ENCODE data around the gene REPS2.
"Not testable (repeated sequence)": the region's sequence is repeated elsewhere in the genome, so short reads cannot be mapped to it uniquely, and the experiment has no call there.

Gene REPS2

DNA sequence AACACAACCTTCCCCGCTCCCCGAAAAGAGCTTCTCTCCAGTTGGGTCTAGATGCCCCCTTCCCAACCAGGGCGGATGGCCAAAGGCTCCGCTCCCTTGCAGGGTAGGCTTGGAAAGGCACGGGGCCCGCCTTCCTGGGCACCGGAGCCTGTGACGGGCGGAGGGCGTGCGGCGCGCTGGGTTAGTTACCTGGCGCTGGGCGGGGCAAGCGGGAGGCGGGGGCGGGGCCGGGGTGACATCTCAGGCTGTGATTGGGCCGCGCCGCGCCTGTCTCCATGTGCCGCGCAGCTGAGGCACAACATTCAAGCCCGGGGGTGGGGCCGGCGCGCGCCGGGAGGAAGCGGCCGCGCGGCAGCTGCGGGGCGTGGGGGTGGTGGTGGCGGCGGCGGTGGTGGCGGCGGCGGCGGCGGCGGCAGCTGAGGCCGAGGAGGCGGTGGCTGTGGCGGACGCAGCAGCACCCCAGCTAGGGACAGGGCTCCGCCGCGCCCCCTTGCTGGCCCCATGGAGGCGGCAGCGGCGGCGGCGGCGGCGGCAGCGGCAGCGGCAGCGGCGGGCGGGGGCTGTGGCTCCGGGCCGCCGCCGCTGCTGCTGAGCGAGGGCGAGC is at the start of gene REPS2:
Gene REPS2, plus strand, starts transcription at position 298 of the 604 bp plus-strand sequence. Its CDS starts 204 bp downstream, at position 502.
- DNase-seq = peak; percentile 4 to 75

DNA sequence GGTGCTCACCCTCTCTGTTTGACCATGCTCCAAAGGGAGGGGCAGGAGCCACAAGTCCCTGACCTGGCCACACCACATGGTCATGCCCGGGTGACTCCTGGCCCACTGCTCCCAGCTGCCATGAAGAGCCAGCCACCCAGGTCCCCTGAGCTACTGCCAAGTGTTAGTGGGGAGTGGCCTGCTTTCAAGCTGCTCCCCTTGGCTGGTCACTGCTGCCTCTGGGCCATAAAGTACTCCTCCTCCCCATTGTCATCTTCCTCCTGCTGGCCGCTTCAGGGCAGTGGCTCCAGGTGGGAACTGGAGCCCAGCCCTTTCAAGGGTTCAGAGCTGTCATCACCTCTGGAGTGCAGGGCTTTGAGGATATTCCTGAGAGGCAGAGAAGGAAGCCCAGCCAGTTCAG is 49.0 kb upstream of the REPS2 start:
- DNase-seq = no peak

DNA sequence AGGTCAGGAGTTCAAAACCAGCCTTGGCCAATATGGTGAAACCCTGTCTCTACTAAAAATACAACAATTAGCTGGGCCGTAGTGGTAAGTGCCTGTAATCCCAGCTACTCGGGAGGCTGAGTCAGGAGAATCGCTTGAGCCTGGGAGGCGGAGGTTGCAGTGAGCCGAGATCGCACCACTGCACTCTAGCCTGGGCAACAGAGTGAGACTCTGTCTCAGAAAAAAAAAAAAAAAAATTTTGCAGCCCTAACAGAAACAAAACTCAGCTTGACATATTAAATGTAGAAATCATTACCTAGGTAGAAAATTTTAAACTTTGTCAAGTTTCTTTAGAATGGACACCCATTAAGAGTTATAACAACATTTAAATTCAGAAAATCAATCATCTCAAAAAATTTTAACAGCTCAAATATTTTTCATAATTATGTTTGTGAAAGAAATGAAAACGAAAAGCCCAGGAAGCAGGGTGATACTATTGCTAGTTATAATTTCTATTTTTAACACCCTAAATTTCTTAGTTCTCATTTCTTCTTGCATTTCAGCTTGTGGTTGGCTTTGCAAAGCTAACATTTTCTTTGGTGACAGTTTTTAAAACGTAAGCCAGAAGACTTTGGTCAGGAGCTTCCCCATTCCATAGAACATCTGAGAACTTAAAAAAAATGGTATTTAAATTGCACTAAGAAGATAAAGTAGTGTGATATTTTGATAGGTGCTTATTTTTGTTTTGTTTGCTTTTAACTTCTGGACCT is 43.0 kb upstream of the REPS2 start:
- no peak for DNase-seq

DNA sequence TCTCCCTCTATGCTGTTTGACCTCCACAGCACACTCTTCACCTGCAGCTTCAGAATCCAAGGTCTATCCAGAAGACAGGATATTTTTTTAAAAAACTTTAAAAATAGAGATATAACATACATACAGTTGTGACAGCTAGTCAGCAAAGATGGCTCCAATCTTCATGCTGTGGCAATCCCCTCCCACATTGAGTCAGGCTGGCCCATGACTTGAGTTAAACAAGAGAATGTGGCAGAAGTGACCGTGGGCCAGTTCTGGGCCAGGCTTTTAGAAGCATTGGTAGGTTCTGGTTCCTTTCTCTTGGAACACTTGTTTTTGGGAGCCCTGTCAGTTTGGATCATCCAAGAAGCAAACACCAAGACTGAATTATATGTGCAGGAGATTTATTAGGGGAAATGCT is 36.1 kb upstream of the REPS2 start:
- no peak for DNase-seq

DNA sequence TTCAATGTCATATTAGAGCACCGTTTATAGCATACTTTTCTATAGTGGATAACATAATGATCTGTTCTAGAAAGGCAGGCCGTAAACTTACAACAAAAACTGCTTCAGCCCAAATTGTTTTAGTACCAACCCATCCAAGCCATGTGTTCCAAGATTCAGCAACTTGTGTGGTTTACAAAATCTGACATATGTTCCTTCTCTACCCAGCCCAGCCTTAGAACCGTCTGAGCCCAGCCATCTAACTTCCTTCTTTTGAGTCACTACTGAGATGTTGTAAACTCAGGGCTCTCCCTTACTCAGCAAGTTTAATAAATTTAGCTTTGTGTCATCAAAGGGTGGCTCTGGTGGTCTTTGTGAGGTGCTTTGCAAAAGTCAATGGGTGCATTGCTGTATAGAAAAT is 32.4 kb upstream of the REPS2 start:
- DNase-seq = no peak

DNA sequence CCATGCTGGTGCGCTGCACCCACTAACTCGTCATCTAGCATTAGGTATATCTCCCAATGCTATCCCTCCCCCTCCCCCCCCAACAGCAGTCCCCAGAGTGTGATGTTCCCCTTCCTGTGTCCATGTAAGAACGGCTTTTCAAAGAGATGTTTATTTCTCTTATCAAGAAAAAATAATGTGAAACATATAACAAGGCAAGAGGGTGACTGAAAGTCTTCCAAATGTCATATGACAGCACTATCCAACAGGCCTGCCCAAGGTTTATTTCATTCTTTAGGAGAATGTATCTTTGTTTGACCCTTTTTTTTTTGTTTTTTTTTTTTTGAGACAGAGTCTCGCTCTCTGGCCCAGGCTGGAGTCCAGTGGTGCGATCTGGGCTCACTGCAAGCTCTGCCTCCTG is 29.9 kb upstream of the REPS2 start:
- no peak for DNase-seq

DNA sequence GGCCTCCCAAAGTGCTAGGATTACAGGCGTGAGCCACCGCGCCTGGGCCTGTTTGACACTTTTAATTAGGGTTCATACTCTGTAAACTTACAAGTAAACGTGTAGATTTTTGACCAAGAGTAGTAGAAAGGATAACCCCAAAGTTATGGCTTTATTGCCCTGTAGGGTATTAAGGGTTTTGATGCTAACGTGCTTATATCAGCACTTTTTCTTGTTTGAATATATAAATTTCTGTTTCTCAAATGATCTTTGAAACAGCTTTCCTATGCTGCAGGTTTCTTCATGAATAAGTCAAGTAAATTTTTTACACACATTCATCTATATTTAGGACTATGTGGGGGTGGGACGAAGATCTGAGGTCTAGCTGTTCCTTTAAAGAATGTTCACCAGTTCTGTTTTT is 29.3 kb upstream of the REPS2 start:
- DNase-seq = no peak

DNA sequence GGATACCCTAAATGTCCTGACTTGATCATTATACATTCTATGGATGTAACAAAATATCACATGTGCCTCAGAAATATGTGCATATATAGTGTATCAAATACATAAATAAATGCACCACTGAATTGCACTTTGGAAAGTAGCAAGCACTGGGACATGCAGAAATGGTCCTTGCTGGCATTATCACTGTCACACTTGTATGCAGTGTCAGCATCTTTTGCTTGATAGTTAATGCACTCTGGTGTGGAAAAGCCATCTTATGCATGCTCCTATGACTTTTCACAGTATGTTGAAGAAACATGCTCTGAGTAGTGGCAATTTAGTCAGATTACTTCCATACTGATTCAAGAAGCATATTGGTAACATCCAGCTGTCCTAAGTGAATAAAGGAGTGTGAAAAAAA is 27.5 kb upstream of the REPS2 start:
- DNase-seq = no peak

DNA sequence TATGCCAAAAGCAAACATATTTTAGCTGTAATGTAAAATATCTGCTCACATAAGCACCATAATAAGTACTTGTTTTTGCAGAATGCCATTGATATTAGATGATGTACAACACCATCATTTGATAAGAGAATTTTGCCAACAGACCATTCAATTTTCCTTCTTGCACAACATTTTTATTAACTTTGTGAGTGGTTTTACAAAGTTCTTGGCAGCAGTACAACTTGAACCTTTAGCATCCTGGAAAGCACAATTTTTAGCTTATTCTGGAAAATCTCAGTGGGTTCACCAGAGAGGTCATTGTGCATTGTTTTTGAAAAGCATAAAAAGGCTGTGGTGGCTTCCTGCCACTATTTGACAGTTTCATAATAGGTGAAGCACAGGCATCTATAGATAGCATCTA is 26.4 kb upstream of the REPS2 start:
- DNase-seq = no peak

DNA sequence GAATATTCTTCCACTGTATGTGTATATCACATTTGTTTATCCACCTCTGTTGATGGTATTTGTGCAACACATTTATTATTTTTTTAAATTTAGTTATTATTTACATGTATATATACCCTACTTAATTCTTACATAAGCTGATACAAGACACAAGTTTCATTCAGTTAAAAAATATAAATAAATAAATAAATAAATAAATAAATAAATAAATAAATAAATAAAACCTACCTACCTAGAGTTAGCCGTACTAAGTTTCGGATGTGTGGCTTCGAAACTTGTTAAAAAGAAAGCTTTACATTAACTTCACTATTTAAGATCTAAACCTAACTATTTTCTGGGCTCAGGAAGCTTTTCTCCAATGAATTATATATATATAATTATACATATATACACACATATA is 23.3 kb upstream of the REPS2 start:
- DNase-seq = no peak

DNA sequence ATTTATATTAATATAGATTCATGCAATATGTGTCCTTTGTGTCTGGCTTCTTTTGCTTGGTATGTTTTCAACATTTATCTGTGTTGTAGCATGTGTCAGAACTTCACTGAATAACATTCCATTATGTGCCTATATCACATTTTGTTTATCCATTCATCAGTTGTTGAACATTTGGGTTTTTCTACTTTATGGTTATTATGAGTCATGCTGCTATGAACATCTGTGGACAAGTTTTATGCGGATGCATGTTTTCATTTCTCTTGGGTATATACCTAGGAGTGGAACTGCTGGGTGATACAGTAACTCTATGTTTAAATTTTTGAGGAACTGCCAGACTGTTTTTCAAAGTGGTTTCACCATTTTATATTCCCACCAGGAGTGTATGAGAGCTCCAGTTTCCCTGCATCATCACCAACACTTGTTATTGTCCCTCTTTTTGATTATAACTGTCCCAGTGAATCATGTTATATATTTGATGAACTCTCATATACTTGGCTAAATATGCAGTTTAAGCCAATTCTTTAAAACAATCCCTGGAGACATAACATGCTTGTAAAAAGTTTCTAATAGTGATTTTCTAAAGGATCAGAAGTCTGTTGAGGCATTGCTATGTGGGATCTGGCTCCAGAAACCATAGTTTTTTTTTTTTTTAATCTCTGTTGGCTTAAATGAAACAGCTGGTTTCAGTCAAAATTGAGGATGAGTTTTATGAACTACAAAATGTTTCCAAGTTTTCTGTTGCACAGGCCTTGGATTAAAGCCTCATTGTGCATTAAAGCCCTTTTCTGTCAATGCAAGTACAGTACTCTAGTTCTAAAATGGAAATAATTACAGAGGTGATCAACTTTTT is 21.6 kb upstream of the REPS2 start:
- DNase-seq = no peak

DNA sequence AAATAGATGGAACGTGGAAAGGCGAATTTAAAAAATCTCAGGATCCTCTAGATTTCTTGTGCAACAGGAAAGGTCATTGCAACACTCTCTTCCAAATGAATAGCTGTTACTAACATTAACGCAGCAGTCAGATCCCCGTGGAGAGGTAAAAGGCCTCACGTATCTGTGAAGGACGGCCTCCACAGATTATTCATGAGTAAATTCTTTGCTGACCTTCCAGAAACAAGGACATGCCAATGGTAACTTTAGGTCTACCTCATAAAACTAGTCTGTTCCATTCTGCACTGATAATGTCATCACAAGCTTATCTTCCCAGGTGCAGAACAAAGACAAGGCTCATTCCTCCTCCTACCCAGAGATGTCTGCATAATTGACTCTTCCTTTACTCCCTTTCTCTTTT is 16.1 kb upstream of the REPS2 start:
- DNase-seq = no peak

DNA sequence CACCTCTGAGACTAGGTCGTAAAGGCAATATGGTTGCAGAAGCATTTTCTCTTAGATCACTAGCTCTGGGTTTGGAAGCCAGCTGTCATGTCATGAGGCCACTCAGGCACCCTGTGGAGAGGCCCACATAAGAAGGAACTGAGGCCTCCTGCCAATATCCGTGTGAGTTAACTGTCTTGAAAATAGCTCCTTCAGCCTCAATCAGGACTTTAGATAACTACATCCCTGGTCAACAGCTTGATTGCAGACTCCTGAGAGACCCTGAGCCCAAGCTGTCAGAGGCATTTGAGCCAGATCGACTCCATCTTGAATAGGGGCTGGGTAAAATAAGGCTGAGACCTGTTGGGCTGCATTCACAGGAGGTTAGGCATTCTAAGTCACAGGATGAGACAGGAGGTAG is 15.1 kb upstream of the REPS2 start:
- peak in 1 of 2 experiments; percentile 33 for DNase-seq

DNA sequence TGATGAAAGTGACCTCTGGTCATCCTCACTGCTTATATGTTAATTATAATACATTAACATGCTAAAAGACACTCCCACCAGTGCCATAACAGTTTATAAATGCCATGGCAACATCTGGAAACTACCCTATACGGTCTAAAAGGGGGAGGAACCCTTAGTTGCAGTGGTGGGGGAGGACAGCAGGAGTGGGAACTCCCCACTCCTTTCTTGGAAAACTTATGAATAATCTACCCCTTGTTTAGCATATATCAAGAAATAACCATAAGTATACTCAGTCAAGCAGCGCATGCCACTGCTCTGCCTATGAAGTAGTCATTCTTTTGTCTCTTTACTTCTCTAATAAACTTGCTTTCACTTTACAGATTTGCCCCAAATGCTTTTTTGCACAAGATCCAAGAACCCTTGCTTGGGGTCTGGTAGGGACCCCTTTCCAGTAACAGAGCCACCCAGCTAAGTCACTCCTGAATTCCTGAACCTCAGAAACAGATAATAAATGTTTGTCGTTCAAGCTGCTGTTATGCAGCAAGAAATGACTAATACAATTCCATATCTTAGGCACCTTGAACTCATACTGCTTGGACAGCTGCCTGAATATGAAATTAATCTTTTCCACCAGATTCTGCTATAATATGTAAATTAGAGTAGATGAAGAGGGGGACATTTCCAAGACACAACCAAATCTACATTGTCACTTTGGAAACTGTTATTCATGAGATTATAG is 14.4 kb upstream of the REPS2 start:
- no peak for DNase-seq

DNA sequence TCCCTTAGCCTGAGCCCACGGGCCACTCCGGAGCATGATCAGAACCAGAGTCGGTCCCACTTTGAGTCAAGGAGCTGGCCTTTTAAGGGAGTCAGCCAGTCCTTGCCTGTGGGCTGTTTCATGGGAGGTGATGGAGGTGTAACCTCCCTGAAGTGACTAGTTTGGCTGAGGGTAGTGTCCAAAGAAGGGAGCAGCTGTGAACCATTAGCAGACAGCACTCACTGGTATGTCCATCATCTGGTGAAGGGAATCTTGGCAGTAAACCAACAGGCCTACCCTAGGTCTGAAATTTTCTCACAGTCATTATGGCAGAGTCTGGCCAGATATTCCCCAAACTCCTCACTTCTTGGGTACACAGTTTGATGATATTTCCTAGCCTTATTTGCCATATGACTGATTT is 12.3 kb upstream of the REPS2 start:
- DNase-seq = peak in 1 of 2 experiments; percentile 4

DNA sequence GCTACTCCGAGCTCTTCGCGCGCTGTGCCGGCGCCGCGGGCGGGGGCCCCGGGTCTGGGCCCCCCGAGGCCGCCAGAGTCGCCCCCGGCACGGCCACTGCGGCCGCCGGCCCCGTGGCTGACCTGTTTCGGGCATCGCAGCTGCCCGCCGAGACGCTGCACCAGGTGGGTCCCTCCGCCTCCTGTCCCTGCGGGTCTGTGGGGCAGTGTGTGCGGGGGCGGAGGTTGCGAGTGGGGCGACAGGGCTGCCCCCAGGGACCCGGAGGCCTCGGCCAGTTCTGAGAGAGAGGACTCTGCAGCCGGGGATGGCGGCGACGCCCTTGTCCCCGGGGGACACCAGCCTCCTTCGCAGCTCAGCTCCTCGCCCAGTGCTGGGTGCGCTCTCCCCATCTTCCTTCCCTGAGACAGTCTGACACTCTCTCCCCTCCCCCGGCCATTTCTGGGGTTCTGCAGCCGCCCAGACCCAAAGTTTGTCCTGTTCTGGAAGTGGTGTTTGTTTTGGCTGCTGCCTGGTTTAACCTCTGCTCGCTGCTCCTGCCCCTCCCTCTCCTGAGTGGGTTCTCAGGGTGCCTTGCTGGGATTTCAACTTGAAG is 609 bp downstream of the REPS2 start:
- no peak for DNase-seq

DNA sequence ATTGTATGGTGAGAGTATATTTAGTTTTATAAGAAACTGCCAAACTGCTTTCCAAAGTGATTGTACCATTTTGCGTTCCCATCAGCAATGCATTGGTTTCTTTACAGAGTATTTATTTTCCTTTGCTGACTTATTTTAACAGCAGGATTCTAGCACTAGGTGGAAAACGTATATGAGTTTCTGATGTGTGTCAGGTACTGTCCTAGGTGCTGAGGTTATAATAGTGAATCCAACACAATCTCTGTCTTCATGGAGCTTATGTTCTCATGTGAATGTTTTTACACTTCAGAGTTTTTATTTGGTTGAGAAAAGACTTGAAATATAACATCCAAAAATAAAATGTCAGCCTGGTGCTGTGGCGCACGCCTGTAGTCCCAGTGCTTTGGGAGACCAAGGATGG is 4.0 kb downstream of the REPS2 start:
- DNase-seq = no peak

DNA sequence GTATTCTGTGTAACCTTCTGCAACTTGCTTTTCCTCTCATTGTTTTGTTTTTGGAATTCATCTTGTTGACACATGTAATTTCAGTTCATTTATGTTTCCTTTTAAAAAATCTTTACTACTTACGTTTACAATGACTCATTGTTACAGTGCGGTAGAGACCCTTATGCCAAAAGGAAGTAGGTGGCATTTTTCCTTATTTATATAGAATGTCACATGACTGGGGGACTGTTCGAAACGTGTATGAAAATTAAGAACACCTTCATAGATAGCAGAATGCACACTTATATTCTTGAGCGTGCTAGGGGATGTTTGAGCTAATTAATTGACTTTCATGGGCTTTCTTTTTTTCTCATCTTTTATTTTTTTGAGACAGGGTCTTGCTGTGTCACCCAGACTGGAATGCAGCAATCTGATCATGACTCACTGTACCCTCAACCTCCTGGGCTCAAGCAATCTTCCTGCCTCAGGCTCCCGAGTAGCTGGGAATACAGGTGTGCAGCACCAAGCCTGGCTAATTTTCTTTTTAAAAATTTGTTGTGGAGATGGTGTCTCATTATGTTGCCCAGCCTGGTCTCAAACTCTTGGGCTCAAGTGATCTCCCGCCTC is 7.3 kb downstream of the REPS2 start:
- DNase-seq = no peak

DNA sequence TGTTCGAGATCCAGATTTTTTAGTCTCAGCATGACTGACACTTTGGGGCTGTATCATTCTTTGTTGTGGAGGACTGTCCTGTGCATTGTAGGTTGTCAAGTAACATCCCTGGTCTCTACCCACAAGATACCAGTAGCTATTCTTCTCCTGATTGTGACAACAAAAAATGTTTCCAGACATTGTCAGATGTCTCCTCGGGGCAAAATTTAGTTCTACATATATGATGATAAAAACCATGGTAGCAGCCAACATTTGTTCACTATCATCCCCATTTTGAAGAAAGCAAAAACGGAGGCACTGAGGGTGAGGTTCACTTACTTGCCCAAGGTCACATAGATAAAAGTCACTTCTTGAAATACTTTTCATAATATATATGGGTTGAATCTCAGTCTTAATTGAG is 11.3 kb downstream of the REPS2 start:
- DNase-seq = no peak

DNA sequence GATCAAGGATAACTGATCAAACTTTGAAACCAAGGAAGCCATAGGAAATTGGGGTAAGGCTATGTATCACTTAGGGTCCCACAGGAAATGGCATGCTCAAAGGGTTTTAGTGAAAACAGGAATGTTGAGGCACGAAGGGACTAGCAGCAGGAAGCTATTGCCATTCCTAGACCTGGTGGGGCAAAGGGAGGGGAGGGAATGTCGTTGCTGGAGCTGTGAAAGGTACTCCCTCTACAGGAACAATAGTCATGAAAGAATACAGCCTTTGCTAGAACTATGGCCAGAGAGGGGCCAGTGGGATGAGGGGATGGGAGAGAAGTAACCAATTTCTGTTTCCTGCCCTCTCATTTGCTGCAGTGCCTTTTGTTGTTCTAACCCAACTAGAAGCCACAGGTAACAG is 11.9 kb downstream of the REPS2 start:
- no peak for DNase-seq

DNA sequence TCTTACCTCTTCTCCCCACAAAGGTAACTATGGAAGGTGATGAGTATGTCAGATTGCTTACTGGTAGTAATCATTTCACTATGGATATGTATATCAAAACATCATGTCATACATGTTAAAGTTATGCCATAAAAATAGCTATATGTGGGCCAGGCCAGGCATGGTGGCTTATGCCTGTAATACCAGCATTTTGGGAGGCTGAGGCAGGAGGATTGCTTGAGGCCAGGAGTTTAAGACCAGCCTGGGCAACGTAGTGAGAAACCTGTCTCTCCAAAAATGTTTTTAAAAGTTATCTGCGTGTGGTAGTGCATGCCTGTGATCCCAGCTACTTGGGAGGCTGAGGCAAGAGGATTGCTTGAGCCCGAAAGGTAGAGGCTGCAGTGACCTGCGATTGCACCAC is 16.2 kb downstream of the REPS2 start:
- DNase-seq = not testable (repeated sequence)

DNA sequence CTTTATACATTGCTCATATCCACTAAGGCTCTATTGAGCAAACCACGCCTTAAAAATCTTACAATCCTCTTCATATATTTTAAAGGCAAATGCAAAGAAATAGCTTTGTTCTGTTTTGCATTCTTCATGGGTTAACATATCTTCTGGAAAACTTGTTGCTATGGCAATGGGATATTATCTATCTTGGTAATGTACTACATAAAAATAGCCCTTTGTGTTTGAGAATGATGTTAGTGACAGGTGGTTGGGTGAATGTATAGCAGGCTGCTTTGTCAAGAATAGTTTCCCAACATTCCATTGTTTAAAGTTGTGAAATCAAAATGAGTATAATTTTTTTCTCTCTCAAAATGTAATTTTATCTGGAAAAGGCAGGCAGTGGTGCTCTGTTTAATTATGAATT is 16.8 kb downstream of the REPS2 start:
- DNase-seq = no peak
